Dermis microvascular lymphatic vessel endothelial cell (primary cell): ENCODE results near the gene ENPEP. TPM values are rescaled to one million over a fixed set of nuclear protein-coding genes. Genes with fewer than 3 reads are reported as not detected.

Experiments
- DNase-seq, 2 donors: peaks; one replicate each; pipeline versions ENCODE4 v3.0.0 to v3.0.0-alpha.2; 2010; ENCODE audit warnings: low read depth in 2 of 2
- total RNA-seq: library from RNA; depleted of rRNA; stranded (reverse); fragments of >200 nt; gene quantifications from 2 replicates; pipeline ENCODE4 v1.2.1, GENCODE V29; 2014

The ENPEP gene
- total RNA-seq, 1 donor from 2014 or later = under 0.01 TPM

DNA sequence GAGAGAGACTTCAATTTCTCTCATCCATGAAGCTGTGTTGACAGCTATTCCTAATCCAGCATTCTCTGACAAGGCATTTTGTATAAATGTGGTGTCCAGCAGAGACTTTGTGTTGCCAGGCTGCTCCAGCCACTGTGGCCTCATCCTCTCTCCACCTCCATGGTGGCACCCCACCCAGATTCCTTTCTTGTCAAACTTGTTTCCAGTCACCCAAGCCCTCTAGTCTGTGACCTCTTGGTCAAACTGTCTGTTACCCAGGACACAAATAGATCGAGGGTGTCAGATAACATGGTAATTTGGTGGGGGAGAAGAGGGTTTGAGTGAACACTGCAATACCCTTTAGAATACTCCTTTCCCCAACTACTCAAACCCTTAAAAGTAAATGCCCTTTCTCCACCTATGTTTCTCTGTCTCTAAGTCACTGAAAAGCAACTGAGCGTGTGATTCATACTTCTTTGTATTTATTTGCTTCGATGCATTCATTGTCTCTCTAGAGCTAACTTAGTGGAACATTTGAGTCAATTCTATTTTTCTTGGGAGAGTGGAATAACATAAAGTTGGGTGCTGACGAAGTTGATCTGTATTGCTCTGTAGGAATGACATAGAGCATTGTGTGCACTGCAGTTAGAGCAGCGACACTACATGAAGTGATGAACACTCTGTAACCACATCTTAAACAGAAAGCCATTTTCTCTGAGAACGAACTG is 133.2 kb downstream of the ENPEP start:
- DNase-seq = no peak

DNA sequence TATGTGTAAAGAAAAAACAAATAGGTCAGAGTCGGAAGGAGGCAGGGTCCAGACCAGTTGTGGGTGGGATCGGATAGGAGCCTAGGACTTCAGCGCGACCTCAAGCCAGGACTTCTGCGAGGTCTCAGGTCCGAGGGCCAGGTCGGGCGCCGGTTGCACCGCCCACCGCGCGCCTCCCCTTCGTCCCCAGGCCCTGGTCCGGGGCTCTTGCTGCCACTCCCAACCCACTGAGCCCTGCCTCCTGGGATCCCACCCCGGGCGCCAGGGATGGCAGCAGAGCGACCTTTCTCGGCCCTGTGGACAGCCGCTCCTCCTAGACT is 134.6 kb downstream of the ENPEP start:
- no peak for DNase-seq

- no peak for DNase-seq
Measured at GRCh38 chr4:110610940-110611831, 135.2 kb downstream of the ENPEP start.

- DNase-seq = no peak
Measured at GRCh38 chr4:110611968-110612447, 136.1 kb downstream of the ENPEP start.

GRCh38 chr4:110612631-110613269 is 136.8 kb downstream of the ENPEP start:
- no peak for DNase-seq

- DNase-seq = no peak
Measured at GRCh38 chr4:110613745-110614144, 137.8 kb downstream of the ENPEP start.

- DNase-seq = no peak
Measured at GRCh38 chr4:110614173-110614963, 138.4 kb downstream of the ENPEP start.

Other genes starting within 250 kb of the ENPEP start
- under 0.01 TPM in 1 of 2 replicates, not detected in the other for gene PITX2, start 146.9 kb downstream of the ENPEP start, total RNA-seq